Glutamatergic neuron (in vitro differentiated cells): ENCODE data around the gene HIGD1C. TPM values are rescaled to one million over a fixed set of nuclear protein-coding genes. Genes with fewer than 3 reads are reported as not detected.

ENCODE experiments used
- DNase-seq: peaks from one replicate; pipeline ENCODE4 v3.0.0; 2022
- H3K27ac Mint-ChIP-seq: one replicate; pipeline ENCODE4 v1.8.0; 2020; ENCODE audit warnings: mild to moderate bottlenecking, mixed read lengths, inconsistent platforms; ENCODE audit not compliant: unreplicated experiment
- H3K27me3 Mint-ChIP-seq: one replicate; pipeline ENCODE4 v1.8.0; 2020; ENCODE audit warnings: mild to moderate bottlenecking, moderate library complexity, mixed read lengths, inconsistent platforms; ENCODE audit not compliant: unreplicated experiment
- H3K36me3 Mint-ChIP-seq: one replicate; pipeline ENCODE4 v1.8.0; 2020; ENCODE audit warnings: mild to moderate bottlenecking, mixed read lengths, inconsistent platforms; ENCODE audit not compliant: unreplicated experiment
- H3K4me1 Mint-ChIP-seq: one replicate; pipeline ENCODE4 v1.8.0; 2020; ENCODE audit warnings: mild to moderate bottlenecking, low read depth, mixed read lengths, inconsistent platforms; ENCODE audit not compliant: unreplicated experiment
- H3K4me3 Mint-ChIP-seq: one replicate; pipeline ENCODE4 v1.8.0; 2020; ENCODE audit warnings: mild to moderate bottlenecking, mixed read lengths, inconsistent platforms; ENCODE audit not compliant: unreplicated experiment
- H3K9me3 Mint-ChIP-seq: one replicate; pipeline ENCODE4 v1.8.0; 2020; ENCODE audit warnings: mild to moderate bottlenecking, moderate library complexity, mixed read lengths, inconsistent platforms; ENCODE audit not compliant: unreplicated experiment
- total RNA-seq: library from RNA; stranded (reverse); fragmentation: NEBNext Ultra II Directional; extraction: Animal tissue kit (Norgen Biotek cat#: 25700); gene quantifications from one replicate; pipeline ENCODE4 v1.2.1, GENCODE V29; 2021; ENCODE audit not compliant: unreplicated experiment
- TF ChIP-seq, protein P1 (sequence below): fragments of 200-600 bp; sonication (generic); IDR thresholded peaks from one replicate; pipeline ENCODE4 v1.5.0; 2021; ENCODE audit not compliant: partially characterized antibody, unreplicated experiment

Gene HIGD1C
- total RNA-seq, 1 donor from 2014 or later, result not detected

DNA sequence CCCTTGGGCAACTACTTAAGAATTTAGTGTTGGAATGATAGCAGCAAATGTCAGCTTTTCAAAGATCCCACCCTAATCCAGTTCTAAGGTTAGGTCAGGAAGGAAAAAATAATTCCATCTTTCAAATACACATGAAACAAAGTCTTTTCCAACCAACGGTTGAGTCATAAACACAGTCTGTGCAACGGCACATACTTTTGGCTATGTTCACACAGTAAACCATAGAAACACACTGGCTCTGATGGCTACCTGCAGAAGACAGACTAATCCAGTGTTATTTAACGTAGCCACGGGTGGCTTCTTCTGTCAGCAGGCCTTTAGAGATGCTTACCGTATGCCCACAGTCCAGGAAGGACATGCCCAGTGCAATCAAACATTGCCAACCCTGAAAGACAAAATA lies 35.7 kb downstream of the HIGD1C start:
- Mint-ChIP-seq H3K9me3 (no peaks in the 10 kb centered on the region), H3K4me1 (peaks cover 7% of the 10 kb centered on the region), H3K4me3 (no peak overlapping the region), H3K27ac (no peak overlapping the region), H3K27me3 (no peaks in the 10 kb centered on the region), H3K36me3 (no peaks in the 10 kb centered on the region)
- no peak for DNase-seq
- TF ChIP-seq, protein P1, sequence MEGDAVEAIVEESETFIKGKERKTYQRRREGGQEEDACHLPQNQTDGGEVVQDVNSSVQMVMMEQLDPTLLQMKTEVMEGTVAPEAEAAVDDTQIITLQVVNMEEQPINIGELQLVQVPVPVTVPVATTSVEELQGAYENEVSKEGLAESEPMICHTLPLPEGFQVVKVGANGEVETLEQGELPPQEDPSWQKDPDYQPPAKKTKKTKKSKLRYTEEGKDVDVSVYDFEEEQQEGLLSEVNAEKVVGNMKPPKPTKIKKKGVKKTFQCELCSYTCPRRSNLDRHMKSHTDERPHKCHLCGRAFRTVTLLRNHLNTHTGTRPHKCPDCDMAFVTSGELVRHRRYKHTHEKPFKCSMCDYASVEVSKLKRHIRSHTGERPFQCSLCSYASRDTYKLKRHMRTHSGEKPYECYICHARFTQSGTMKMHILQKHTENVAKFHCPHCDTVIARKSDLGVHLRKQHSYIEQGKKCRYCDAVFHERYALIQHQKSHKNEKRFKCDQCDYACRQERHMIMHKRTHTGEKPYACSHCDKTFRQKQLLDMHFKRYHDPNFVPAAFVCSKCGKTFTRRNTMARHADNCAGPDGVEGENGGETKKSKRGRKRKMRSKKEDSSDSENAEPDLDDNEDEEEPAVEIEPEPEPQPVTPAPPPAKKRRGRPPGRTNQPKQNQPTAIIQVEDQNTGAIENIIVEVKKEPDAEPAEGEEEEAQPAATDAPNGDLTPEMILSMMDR, result no peak

- no peak for DNase-seq
- H3K27ac Mint-ChIP-seq, result no peak overlapping the region
- no peaks in the 10 kb centered on the region for H3K36me3 Mint-ChIP-seq
- peaks cover 7% of the 10 kb centered on the region for H3K4me1 Mint-ChIP-seq
- no peaks in the 10 kb centered on the region for H3K9me3 Mint-ChIP-seq
- no peak overlapping the region for H3K4me3 Mint-ChIP-seq
- TF ChIP-seq, protein P1, result no peak
- H3K27me3 Mint-ChIP-seq, result no peaks in the 10 kb centered on the region
These were observed 36.5 kb downstream of the HIGD1C start for GRCh38 chr12:50988871-50989270.

DNA sequence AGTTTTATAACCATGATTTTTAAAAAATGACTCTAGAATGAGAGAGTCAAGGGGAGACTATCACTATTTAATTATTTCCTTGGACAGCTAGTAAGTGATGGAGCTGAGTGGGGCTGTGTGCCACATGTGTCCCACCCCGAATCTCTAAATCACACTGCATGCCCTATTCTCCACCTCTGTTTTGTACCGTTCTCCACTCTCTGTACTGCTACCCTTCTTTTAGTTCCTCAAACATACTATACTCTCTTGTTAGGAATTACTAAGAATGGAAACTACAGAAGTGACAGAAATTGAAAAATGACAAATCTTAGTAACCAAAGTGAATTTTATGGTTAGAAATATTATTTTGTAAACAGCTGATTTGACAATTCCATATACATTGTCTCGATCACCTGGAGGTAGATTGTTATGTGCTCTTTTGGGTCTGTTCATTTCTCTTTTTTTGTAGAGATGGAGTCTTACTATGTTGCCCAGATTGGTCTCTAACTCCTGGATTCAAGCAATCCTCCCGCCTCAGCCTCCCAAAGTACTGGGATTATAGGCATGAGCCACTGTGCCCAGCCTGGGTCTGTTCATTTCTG lies 37.9 kb downstream of the HIGD1C start:
- Mint-ChIP-seq H3K27ac (no peak overlapping the region), H3K4me1 (peaks cover 7% of the 10 kb centered on the region), H3K27me3 (no peaks in the 10 kb centered on the region), H3K4me3 (no peak overlapping the region), H3K9me3 (no peaks in the 10 kb centered on the region), H3K36me3 (no peaks in the 10 kb centered on the region)
- DNase-seq, result no peak
- TF ChIP-seq, protein P1, result no peak

GRCh38 chr12:50990791-50991190 lies 38.4 kb downstream of the HIGD1C start:
- H3K9me3 Mint-ChIP-seq, result no peaks in the 10 kb centered on the region
- peaks cover 7% of the 10 kb centered on the region for H3K4me1 Mint-ChIP-seq
- no peaks in the 10 kb centered on the region for H3K27me3 Mint-ChIP-seq
- DNase-seq, result no peak
- H3K36me3 Mint-ChIP-seq, result no peaks in the 10 kb centered on the region
- H3K4me3 Mint-ChIP-seq, result no peak overlapping the region
- no peak overlapping the region for H3K27ac Mint-ChIP-seq
- TF ChIP-seq, protein P1, result no peak

GRCh38 chr12:50991291-50991690 lies 38.9 kb downstream of the HIGD1C start:
- Mint-ChIP-seq H3K27ac (no peak overlapping the region), H3K27me3 (no peaks in the 10 kb centered on the region), H3K4me1 (peaks cover 5% of the 10 kb centered on the region), H3K4me3 (no peak overlapping the region), H3K9me3 (no peaks in the 10 kb centered on the region), H3K36me3 (no peaks in the 10 kb centered on the region)
- no peak for DNase-seq
- TF ChIP-seq, protein P1, result no peak
